SH-SY5Y (cell line): ENCODE data around the gene KRTAP5-5.

Source experiments
- GATA2 ChIP-seq: IDR thresholded peaks from 2 replicates; pipeline ENCODE4 v1.6.1; 2011; ENCODE audit warnings: mild to moderate bottlenecking, low read depth, low read length
- GATA3 ChIP-seq: IDR thresholded peaks from 2 replicates; pipeline ENCODE4 v1.6.1; 2011; ENCODE audit warnings: low read depth, mild to moderate bottlenecking, low read length, moderate library complexity

GRCh38 chr11:1642288-1643145 lies 12.9 kb downstream of the KRTAP5-5 start:
- TF ChIP-seq GATA2, result no peak
- TF ChIP-seq GATA3, result no peak
